Ascending aorta (tissue), 2 donors: ENCODE results near the gene CD84. TPM values are rescaled to one million over a fixed set of nuclear protein-coding genes. Genes with fewer than 3 reads are reported as not detected.
"Not testable (repeated sequence)": the region's sequence is repeated elsewhere in the genome, so short reads cannot be mapped to it uniquely, and the experiment has no call there.

Source experiments
- DNase-seq, 2 donors: peaks; one replicate each; pipeline ENCODE4 v3.0.0-alpha.2; 2019; ENCODE audit warnings: low spot score in 2 of 2
- H3K27ac ChIP-seq, 2 donors: fragments of 200-600 bp; sonication (generic); one replicate each; pipeline ENCODE4 v1.5.1; 2016 to 2017; ENCODE audit warnings: mild to moderate bottlenecking in 1 of 2
- H3K27me3 ChIP-seq: fragments of 200-600 bp; sonication (generic); one replicate; pipeline ENCODE4 v1.5.1; 2017
- H3K36me3 ChIP-seq, 2 donors: fragments of 200-600 bp; sonication (generic); one replicate each; pipeline ENCODE4 v1.5.1; 2016
- H3K4me1 ChIP-seq, 2 donors: fragments of 200-600 bp; sonication (generic); one replicate each; pipeline ENCODE4 v1.5.1; 2016 to 2017; ENCODE audit warnings: mild to moderate bottlenecking in 1 of 2
- H3K4me3 ChIP-seq, 2 donors: fragments of 200-600 bp; sonication (generic); one replicate each; pipeline ENCODE4 v1.5.1; 2016 to 2017; ENCODE audit warnings: mild to moderate bottlenecking in 1 of 2
- H3K9me3 ChIP-seq, 2 donors: fragments of 200-600 bp; sonication (generic); one replicate each; pipeline ENCODE4 v1.5.1; 2016
- intact Hi-C: fragments of 100-400 bp; cut with DNase I; formaldehyde crosslinking; loops from one replicate; pipeline ENCODE4 v1.15.1; 2023
- total RNA-seq: library from RNA; depleted of rRNA; stranded (reverse); fragments of >200 nt; gene quantifications from one replicate; pipeline ENCODE4 v1.1.0, GENCODE V29; 2016
- TF ChIP-seq, protein P1 (sequence below), 3 experiments: fragments of 200-600 bp in 2 of 3; fragments of 450-650 bp in 1 of 3; sonication (generic) in 2 of 3; IDR thresholded peaks; one replicate each; pipeline ENCODE4 v1.5.1; 2016 to 2019; ENCODE audit warnings: antibody characterized with exemption in 3 of 3, mild to moderate bottlenecking in 1 of 3, moderate library complexity in 1 of 3

The CD84 gene
- total RNA-seq, 1 donor from 2014 or later: 1.1 TPM

DNA sequence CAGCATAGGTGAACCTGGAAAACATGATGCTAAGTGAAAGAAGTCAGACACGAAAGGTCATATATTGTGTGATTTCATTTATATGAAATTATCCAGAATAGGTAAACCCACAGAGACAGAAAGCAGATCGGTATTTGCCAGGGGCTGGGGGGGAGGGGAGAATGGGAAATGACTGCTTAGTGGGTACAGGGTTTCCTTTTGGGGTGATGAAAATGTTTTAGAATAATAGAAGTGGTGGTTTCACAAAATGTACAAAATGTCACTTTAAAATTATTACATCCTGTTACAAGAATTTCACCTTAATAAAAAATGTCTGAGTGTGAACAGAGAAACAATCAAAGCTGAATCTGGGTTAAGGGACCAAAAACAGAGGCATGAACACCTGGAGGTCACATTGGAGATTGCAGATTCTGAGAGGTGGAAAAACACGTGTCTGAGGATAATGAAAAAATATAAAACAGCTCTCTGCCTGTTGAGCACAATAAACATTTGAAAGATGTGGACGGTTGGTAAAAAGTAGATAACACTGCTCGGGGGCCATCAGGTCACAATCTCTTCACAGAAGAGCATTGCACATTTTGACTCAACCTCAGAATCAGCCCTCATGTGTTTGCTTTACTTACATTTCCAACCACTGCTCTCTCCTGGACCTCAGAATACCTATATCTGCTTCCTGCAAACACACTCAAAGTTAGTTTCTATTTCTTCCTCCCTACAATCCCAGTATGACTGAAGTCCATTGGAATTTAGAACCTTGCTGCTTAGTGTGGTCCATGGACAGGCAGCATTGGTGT, 59.5 kb downstream of the CD84 start:
- no peak overlapping the region for H3K27ac ChIP-seq
- intact Hi-C loops: no loop called here
- no peaks in the 10 kb centered on the region for H3K4me1 ChIP-seq
- no peaks in the 10 kb centered on the region for H3K9me3 ChIP-seq
- DNase-seq: no peak
- no peak overlapping the region for H3K4me3 ChIP-seq
- H3K27me3 ChIP-seq: no peaks in the 10 kb centered on the region
- H3K36me3 ChIP-seq: no peaks in the 10 kb centered on the region
- TF ChIP-seq, protein P1, sequence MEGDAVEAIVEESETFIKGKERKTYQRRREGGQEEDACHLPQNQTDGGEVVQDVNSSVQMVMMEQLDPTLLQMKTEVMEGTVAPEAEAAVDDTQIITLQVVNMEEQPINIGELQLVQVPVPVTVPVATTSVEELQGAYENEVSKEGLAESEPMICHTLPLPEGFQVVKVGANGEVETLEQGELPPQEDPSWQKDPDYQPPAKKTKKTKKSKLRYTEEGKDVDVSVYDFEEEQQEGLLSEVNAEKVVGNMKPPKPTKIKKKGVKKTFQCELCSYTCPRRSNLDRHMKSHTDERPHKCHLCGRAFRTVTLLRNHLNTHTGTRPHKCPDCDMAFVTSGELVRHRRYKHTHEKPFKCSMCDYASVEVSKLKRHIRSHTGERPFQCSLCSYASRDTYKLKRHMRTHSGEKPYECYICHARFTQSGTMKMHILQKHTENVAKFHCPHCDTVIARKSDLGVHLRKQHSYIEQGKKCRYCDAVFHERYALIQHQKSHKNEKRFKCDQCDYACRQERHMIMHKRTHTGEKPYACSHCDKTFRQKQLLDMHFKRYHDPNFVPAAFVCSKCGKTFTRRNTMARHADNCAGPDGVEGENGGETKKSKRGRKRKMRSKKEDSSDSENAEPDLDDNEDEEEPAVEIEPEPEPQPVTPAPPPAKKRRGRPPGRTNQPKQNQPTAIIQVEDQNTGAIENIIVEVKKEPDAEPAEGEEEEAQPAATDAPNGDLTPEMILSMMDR (IDR thresholded peaks at IDR 0.05): no peak

DNA sequence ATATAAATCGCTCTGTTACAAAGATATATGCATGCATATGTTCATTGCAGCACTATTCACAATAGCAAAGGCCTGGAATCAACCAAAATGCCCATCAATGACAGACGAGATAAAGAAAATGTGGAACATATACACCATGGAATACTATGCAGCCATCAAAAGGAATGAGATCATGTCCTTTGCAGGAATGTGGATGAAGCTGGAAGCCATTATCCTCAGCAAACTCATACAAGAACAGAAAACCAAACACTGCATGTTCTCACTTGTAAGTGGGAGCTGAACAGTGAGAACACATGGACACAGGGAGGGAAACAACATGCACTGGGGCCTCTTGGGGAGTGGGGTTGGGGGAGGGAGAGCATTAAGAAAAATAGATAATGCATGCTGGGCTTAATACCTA, 61.8 kb downstream of the CD84 start:
- H3K36me3 ChIP-seq, H3K27ac ChIP-seq, H3K4me3 ChIP-seq, H3K4me1 ChIP-seq, H3K27me3 ChIP-seq, DNase-seq, intact Hi-C loops, H3K9me3 ChIP-seq: not testable (repeated sequence)

DNA sequence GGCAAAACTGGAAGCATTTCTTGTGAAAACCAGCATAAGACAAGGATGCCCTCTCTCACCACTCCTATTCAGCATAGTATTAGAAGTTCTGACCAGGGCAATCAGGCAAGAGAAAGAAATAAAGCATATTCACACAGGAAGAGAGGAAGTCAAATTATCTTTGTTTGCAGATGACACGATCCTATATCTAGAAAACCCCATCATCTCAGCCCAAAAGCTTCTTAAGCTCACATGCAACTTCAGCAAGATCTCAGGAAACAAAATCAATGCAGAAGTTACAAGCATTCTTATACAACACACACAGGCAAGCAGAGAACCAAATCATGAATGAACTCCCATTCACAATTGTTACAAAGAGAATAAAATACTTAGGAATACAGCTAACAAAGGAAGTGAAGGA, 63.4 kb downstream of the CD84 start:
- DNase-seq, H3K4me1 ChIP-seq, H3K27ac ChIP-seq, intact Hi-C loops, H3K36me3 ChIP-seq, H3K9me3 ChIP-seq, H3K4me3 ChIP-seq, H3K27me3 ChIP-seq: not testable (repeated sequence)

DNA sequence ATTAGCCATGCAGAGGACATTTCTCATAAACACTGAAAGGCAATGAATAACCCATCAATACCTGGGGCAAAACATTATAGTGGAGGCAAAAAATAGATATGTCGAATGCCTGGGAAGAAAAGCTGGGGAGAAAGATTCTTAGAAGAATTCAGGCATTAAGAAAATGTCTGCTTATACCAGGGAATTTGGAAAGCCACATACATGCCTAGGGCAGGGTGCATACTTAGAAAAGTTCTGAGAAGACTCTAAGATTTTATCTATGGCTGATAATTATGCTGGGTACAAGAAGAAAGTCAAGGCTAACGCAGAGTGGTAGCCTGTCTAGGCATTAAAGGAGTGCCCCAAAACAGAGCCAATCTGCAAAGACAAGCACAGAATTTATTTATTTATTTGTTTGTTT, 74.6 kb downstream of the CD84 start:
- H3K4me3 ChIP-seq: no peak overlapping the region
- H3K27ac ChIP-seq: no peak overlapping the region
- intact Hi-C loops: no loop called here
- no peaks in the 10 kb centered on the region for H3K27me3 ChIP-seq
- no peak for DNase-seq
- H3K36me3 ChIP-seq: no peaks in the 10 kb centered on the region
- TF ChIP-seq, protein P1 (IDR thresholded peaks at IDR 0.05): no peak
- peaks cover 0 to 9% of the 10 kb centered on the region in 2 donors for H3K9me3 ChIP-seq
- no peaks in the 10 kb centered on the region for H3K4me1 ChIP-seq

DNA sequence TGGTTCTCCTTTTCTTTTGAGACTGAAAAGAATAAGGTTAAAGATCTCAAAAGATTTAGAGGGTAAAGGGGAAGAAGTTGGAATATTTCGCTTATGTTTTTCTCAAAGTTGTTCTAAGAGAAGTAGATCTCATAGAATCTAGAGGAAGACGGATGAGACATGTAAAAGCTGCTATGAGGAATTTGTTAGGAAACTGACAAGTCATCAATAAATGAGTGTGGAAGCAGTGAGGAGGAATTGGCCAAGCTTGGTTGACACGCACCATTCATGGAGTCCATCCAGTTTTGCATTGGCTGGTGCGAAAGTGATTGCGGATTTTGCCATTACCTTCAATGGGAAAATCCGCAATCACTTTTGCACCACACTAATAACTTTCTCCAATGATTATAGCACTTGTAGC, 76.2 kb downstream of the CD84 start:
- intact Hi-C loops: no loop called here
- Histone ChIP-seq H3K4me1 (no peaks in the 10 kb centered on the region), H3K4me3 (no peak overlapping the region), H3K27me3 (no peaks in the 10 kb centered on the region), H3K27ac (no peak overlapping the region), H3K36me3 (no peaks in the 10 kb centered on the region), H3K9me3 (peaks cover 0 to 13% of the 10 kb centered on the region in 2 donors)
- no peak for DNase-seq
- TF ChIP-seq, protein P1 (IDR thresholded peaks at IDR 0.05): no peak

DNA sequence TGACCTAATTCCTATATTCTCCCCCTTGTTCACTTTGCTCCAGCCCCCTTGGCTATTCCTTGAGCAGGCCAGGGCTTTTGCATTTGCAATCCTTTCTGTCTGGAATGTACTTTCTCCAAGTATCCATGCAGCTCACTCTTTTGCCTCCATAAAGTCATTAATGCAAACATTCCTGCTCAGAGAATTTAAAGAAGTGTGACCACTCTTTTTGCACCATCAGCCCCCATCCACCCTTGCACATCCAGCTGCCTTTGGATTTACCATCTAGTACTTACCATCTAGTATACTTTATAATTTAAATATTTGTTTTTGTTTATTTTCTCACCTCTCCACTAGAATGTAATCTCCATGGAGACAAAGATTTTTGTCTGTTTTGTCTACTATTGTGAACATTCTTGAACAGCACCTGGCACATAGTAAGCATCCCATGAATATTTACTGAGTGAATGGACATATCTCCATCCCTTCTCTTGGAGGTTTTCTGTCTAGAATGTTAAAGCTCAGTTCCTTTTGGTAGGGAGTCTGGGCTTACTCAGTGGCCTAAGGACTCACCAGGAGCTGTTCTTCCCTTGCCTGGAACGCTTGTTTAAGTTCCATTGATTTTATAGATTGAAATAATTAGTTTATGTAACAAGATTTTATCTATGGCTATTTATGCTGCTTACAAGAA, 78.8 kb downstream of the CD84 start:
- no peak overlapping the region for H3K4me3 ChIP-seq
- H3K4me1 ChIP-seq: no peaks in the 10 kb centered on the region
- intact Hi-C loops: no loop called here
- H3K27me3 ChIP-seq: no peaks in the 10 kb centered on the region
- DNase-seq: no peak
- peaks cover 0 to 4% of the 10 kb centered on the region in 2 donors for H3K9me3 ChIP-seq
- no peaks in the 10 kb centered on the region for H3K36me3 ChIP-seq
- TF ChIP-seq, protein P1 (IDR thresholded peaks at IDR 0.05): no peak
- H3K27ac ChIP-seq: no peak overlapping the region
